Kasumi-1 (cell line): ENCODE results near the gene USP31.

Source experiments
- DNase-seq, 2 experiments: peaks; one replicate each; lab custom pipeline; 2025; lab: John Stamatoyannopoulos, UW

USP31 gene

GRCh38 chr16:23092801-23093117 is 56.5 kb downstream of the USP31 start:
- DNase-seq: no peak

GRCh38 chr16:23092072-23092800 is 57.0 kb downstream of the USP31 start:
- DNase-seq: no peak

GRCh38 chr16:23089111-23089510 is 60.1 kb downstream of the USP31 start:
- DNase-seq: no peak

- no peak for DNase-seq
These were observed 61.2 kb downstream of the USP31 start for GRCh38 chr16:23088018-23088417.

GRCh38 chr16:23085949-23086348 is 63.3 kb downstream of the USP31 start:
- no peak for DNase-seq

GRCh38 chr16:23082161-23082788 is 67.0 kb downstream of the USP31 start:
- DNase-seq: no peak

GRCh38 chr16:23081675-23082119 is 67.6 kb downstream of the USP31 start:
- DNase-seq: no peak

GRCh38 chr16:23080747-23081146 is 68.5 kb downstream of the USP31 start:
- DNase-seq: no peak

- DNase-seq: no peak
These were observed 68.9 kb downstream of the USP31 start for GRCh38 chr16:23080329-23080728.

GRCh38 chr16:23079675-23080301 is 69.5 kb downstream of the USP31 start:
- DNase-seq: no peak

GRCh38 chr16:23074423-23074822 is 74.8 kb downstream of the USP31 start:
- DNase-seq: no peak

GRCh38 chr16:23072769-23073549 is 76.3 kb downstream of the USP31 start:
- no peak for DNase-seq

GRCh38 chr16:23072084-23072599 is 77.1 kb downstream of the USP31 start:
- no peak for DNase-seq

- DNase-seq: no peak
These were observed 77.8 kb downstream of the USP31 start for GRCh38 chr16:23071196-23072083.

GRCh38 chr16:23069844-23070243 is 79.4 kb downstream of the USP31 start:
- no peak for DNase-seq

GRCh38 chr16:23068079-23068736 is 81.0 kb downstream of the USP31 start:
- no peak for DNase-seq

GRCh38 chr16:23066676-23067075 is 82.6 kb downstream of the USP31 start:
- no peak for DNase-seq

GRCh38 chr16:23064639-23065038 is 84.6 kb downstream of the USP31 start:
- no peak for DNase-seq

GRCh38 chr16:23062524-23062923 is 86.7 kb downstream of the USP31 start:
- no peak for DNase-seq

- no peak for DNase-seq
These were observed 87.6 kb downstream of the USP31 start for GRCh38 chr16:23061669-23062068.
